ENCODE results near the gene TTPAL.

DNA sequence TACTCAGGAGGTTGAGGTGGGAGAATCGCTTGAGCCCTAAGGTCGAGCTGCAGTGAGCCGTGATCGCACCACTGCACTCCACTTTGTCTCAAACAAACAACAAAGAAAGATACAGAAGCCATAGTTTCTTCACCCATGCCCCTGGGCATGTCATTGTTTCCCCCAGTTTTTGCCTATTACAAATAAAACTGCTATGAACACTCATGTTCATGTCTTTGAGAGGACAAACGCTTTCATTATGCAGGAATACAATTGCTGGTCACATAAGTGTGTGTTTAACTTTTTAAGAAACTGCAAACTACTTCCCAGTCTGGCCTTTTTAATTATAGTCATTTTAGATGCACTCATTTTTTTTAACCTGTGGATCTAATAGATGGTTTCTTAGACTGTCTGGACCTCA, 12.2 kb upstream of the TTPAL start:
- TF ChIP-seq, protein P1, sequence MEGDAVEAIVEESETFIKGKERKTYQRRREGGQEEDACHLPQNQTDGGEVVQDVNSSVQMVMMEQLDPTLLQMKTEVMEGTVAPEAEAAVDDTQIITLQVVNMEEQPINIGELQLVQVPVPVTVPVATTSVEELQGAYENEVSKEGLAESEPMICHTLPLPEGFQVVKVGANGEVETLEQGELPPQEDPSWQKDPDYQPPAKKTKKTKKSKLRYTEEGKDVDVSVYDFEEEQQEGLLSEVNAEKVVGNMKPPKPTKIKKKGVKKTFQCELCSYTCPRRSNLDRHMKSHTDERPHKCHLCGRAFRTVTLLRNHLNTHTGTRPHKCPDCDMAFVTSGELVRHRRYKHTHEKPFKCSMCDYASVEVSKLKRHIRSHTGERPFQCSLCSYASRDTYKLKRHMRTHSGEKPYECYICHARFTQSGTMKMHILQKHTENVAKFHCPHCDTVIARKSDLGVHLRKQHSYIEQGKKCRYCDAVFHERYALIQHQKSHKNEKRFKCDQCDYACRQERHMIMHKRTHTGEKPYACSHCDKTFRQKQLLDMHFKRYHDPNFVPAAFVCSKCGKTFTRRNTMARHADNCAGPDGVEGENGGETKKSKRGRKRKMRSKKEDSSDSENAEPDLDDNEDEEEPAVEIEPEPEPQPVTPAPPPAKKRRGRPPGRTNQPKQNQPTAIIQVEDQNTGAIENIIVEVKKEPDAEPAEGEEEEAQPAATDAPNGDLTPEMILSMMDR (IDR thresholded peaks at IDR 0.05 in 8 of 11, conservative IDR thresholded peaks at IDR 0.05 in 3 of 11), result no peak
- no peak for TF ChIP-seq POLR2A (IDR thresholded peaks at IDR 0.05)
- no peak for TF ChIP-seq POLR2AphosphoS5 (IDR thresholded peaks at IDR 0.05)

Measured in spleen (tissue), 7 donors.